ENCODE data around the gene DHCR24.

DHCR24 gene

DNA sequence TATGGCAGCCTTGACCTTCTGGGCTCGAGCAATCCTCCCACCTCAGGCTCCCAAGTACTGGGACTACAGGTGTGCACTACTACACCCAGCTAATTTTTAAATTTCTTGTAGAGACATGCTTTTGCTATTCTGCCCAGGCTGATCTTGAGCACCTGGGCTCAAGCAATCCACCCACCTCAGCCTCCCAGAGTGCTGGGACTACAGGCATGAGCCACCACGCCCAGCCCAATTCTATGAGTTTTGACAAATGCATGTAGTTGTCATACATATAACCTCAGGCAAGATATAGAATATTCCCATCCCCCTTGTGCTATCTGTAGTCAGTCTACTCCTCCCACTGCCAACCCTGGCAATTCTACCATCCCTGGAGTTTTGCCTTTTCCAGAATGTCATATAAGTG is 47.2 kb downstream of the DHCR24 start:
- TF ChIP-seq, protein P1, sequence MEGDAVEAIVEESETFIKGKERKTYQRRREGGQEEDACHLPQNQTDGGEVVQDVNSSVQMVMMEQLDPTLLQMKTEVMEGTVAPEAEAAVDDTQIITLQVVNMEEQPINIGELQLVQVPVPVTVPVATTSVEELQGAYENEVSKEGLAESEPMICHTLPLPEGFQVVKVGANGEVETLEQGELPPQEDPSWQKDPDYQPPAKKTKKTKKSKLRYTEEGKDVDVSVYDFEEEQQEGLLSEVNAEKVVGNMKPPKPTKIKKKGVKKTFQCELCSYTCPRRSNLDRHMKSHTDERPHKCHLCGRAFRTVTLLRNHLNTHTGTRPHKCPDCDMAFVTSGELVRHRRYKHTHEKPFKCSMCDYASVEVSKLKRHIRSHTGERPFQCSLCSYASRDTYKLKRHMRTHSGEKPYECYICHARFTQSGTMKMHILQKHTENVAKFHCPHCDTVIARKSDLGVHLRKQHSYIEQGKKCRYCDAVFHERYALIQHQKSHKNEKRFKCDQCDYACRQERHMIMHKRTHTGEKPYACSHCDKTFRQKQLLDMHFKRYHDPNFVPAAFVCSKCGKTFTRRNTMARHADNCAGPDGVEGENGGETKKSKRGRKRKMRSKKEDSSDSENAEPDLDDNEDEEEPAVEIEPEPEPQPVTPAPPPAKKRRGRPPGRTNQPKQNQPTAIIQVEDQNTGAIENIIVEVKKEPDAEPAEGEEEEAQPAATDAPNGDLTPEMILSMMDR (conservative IDR thresholded peaks at IDR 0.05) = no peak
- TF ChIP-seq ZFX (IDR thresholded peaks at IDR 0.05) = no peak
- H3K27ac ChIP-seq = no peak overlapping the region

DNA sequence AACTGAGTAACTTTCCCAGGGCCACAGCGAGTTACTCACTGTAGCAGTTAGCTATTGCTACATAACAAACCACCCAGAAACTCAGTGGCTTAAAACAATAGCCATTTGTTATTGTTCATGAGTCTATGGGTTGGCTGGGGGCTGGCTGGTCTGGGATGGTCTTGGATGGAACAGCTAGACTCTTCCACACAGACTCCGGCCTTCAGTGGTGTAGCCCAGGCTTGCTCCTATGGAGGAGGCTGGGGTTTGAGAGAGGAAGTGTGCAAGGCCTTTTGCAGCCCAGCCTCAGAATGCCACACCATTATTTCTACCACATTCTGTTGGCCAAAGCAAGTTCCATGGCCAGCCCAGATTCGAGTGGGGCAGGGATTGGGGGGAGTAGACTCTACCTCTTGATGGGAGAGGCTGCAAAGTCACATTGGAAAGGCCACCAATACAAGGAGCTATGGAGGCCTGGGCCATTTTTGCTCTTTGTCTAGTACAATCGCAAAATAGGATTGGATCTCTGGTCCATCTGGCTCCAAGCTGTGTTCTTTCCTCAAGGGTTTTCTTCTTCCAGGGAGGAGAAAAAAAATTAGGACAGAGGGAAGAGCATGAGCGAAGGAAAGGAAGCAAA is 48.3 kb downstream of the DHCR24 start:
- no peak for TF ChIP-seq ZFX (IDR thresholded peaks at IDR 0.05)
- TF ChIP-seq, protein P1 (conservative IDR thresholded peaks at IDR 0.05) = no peak
- H3K27ac ChIP-seq = no peak overlapping the region

DNA sequence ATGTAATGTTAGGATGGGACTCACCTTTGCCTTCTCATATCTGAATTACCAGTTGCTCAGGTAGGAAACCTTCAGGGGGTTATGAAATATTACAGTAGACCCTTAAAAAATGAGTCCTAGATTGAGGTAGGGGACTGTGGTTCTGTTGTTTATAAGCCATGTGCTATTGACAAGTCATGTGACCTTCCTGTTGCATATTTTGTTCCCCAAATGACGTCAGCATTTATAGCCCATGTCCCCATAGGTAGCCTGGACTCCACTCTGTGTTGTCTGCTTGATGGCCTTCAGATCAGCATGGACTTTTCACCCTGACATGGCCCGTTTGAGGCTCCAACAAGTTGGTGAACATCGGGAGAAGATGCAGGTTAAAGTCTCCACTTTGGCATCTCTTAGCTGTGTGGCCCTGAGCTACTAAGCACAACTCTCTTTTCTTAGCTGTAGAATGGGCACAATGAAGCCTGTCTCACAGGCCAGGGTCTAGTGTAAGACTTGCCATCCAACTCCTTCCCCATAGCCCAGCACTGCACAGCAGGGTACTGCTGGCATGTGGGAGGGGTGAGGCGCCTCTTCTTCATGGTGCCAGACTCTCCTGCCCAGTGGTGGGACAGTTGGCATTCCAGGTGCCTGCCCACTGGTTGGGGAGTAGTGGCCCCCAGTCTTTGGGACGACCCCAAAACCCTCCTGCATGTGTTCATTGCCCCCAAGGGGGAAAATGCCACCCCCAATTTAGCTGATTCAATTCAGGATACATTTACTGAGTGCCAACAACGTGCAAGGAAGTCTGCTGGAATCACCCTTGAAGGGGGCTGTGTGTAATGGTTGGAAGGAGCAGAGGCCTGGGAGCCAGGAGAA is 49.8 kb downstream of the DHCR24 start:
- H3K27ac ChIP-seq = peak overlapping the region; percentile 86
- TF ChIP-seq, protein P1 (conservative IDR thresholded peaks at IDR 0.05) = no peak
- TF ChIP-seq ZFX (IDR thresholded peaks at IDR 0.05) = no peak

DNA sequence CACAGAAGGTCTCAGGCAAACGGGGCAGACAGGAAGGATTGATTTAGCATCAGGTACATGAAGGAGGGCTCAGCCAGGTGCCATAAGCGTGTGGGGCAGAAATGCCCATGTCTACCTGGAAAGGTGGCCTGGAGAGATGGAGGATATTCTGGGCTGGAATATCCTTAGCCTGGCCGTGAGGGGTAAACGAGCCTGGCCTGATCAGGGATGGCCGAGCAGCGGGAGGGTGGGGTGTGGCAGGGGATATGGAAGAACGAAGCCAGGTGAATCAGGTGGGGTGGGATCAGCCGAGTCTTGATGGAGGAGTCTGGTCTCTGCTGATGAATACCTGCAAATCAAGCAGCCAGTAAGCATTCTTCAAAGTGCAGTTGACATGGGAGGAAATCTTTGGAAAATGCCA is 50.4 kb downstream of the DHCR24 start:
- no peak for TF ChIP-seq ZFX (IDR thresholded peaks at IDR 0.05)
- TF ChIP-seq, protein P1 (conservative IDR thresholded peaks at IDR 0.05) = no peak
- peak overlapping the region; percentile 86 for H3K27ac ChIP-seq

DNA sequence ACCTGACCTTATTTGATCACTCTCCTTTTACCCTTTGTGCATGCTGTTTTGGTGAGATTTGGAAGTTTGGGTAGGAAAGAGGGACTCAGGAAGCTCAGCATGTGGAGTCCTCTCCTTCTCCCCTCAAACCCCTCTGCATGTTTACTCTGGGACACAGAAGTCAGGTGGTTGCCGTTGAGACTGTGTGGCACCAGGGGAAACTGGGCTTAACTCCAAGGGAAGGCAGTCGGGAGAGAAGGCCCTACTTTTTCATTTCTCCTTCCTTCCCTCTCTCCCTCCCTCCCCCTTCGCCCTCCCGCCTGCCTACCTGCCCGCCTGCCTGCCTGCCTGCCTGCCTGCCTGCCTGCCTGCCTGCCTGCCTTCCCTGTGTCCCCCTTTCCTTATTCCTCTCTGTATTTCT is 51.0 kb downstream of the DHCR24 start:
- H3K27ac ChIP-seq = peak overlapping the region; percentile 86

DNA sequence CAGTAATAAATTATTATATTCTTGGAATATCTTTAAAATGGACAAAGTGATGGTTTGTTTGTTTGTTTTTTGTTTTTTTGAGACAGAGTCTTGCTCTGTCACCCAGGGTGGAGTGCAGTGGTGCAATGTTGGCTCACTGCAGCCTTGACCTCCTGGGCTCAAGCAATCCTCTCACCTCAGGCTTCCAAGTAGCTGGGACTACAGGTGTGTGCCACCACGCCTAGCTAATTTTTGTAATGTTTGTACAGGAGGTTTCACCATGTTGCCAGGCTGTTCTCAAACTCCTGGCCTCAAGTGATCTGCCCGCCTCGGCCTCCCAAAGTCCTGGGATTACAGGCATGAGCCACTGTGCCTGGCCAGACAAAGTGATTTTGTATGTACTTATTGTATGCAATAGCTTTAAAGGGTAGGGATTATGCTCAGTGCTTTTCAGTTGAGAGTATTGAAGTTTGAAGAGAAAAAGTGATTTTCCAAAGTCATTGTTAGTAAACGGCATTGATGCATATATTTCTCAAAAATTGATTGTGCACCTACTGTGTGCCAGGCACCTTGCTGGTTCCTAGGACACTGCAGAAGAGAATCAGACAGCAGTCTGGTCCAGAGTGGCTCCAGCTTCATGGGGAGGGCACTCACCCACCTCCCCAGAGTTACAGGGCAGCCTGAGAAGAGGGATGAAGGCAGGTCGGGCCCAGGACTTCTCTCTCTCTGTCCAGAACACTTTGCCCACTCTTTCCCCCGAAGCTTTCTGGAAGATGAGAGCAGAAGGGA is 51.7 kb downstream of the DHCR24 start:
- no peak for TF ChIP-seq ZFX (IDR thresholded peaks at IDR 0.05)
- TF ChIP-seq, protein P1 (conservative IDR thresholded peaks at IDR 0.05) = no peak
- peak overlapping the region; percentile 86 for H3K27ac ChIP-seq

More for the DNA sequence above, 51.0 kb downstream of the DHCR24 start:
- TF ChIP-seq, protein P1 (conservative IDR thresholded peaks at IDR 0.05) = no peak
- no peak for TF ChIP-seq ZFX (IDR thresholded peaks at IDR 0.05)
